HG03175 (cell line): ENCODE results near the gene LRIT3.

Experiments
- ATAC-seq: cut with Tn5 transposase; IDR thresholded peaks from one replicate; pipeline ENCODE4 v1.9.1; 2021; ENCODE audit warnings: mild to moderate bottlenecking, moderate library complexity; ENCODE audit not compliant: unreplicated experiment

LRIT3 gene

DNA sequence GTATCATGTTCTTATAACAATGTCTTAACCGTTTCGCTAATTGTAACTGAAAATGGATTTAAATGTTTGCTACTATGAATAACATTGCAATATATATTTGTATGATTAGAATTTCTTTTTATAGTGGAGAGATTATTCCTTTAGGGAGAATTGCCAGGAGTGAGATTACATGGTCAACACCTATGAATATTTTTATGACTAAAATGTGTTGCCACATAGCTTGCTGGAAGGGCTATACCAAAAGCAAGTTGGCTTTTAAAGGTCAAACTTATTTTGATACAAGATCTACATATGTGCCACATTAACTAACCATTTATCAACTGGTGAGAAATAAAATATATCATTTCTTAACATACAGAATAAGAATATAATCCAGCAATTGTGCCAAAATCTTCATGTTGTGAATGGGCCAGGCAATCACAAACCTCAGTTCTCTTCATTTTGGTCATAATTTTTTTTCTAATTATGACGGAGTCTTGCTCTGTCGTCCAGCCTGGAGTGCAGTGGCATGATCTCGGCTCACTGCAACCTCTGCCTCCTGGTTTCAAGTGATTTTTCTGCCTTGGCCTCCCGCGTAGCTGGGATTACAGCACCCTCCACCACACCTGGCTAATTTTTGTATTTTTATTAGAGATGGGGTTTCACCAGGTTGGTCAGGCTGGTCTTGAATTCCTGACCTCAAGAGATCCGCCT, 54.8 kb downstream of the LRIT3 start:
- no peak for ATAC-seq

DNA sequence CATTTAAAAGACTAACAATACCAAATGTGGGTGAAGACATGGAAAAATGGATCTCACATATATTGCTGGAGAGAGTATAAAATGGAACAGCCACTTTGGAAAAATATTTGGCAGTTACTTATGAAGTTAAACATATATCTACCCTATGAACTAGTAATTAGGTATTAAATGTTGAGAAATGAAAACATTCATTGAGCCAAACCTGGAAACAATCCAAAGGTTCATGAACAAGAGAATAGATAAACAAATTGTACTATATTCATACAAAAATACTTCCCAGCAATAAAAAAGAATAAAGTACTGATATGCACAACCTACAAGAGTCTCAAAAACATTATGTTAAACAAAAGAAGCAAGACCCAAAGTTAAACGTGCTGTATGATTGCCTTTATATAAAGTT, 60.8 kb downstream of the LRIT3 start:
- ATAC-seq, result no peak

DNA sequence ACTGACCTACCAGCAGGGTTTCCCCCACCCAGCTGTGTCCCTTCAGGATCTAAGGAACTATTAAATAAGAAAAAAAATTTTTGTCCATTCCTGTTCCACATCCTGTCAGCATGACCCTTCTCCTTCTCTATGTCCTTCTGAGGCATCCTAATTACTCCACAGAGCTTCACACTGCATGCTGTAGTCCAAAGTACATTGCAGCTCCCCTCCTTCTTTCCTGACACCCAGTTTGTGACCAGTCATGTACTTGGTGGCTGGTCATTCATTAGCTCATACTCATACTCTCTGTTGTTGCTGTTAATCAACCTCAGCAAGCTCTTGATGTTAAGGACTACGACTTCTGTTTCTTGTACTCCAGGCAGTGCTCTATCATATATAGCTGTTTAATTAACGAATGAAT, 62.3 kb downstream of the LRIT3 start:
- ATAC-seq, result no peak

DNA sequence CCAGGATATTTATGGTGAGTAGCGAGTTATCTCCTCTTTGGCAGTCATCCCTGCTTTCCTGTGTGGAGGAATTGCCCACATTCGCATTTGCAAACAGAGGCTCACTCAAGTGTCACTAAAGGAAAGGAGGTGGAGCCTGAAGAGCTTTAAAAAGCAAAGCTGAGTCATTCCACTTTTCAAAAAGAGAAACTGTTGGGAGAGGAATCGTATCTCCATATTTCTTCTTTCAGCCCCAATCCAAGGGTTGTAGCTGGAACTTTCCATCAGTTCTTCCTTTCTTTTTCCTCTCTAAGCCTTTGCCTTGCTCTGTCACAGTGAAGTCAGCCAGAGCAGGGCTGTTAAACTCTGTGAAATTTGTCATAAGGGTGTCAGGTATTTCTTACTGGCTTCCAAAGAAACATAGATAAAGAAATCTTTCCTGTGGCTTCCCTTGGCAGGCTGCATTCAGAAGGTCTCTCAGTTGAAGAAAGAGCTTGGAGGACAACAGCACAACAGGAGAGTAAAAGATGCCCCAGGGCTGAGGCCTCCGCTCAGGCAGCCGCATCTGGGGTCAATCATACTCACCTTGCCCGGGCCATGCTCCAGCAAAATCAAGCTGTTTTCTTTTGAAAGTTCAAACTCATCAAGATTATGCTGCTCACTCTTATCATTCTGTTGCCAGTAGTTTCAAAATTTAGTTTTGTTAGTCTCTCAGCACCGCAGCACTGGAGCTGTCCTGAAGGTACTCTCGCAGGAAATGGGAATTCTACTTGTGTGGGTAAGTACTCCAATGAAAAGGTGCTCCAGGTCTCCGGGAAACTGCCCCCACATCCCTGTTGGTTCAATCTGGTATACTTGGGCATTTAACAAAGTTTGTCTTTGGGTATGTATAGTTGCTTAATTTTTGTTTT, 65.0 kb downstream of the LRIT3 start, which contains the start of gene EGF:
EGF (plus strand) TSS at position 178 of the 890 bp plus-strand sequence; CDS start at position 631, 453 bp downstream.
- no peak for ATAC-seq

DNA sequence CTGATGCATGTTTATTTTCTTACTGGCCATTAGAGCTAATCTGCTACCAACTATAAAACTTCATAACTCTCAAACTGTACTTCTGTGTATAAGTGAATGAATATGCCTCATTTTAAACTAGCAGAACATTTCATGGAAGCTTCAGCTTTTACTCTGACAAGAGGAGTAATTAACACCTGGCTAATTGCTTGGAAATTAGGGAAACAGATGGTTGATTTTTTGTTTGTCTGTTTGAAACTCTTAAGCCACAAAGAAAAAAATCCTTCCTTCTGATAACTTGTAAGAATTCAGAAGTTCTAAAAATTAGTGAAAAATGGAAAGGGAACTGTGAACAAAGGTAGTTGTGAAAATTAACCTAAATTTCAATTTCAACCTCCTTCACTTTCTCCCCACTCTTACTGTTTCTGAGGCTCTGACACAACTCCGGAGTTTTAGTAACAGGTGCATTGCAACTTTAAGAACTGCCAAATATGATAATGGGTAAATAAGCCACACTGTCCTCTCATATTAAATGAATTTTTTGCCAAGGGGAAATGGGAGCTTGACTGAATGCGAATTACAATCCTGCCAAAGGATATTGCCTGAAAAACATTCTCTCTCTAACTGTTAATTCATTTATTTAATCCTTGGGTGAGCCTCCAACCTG, 65.8 kb downstream of the LRIT3 start:
- no peak for ATAC-seq

DNA sequence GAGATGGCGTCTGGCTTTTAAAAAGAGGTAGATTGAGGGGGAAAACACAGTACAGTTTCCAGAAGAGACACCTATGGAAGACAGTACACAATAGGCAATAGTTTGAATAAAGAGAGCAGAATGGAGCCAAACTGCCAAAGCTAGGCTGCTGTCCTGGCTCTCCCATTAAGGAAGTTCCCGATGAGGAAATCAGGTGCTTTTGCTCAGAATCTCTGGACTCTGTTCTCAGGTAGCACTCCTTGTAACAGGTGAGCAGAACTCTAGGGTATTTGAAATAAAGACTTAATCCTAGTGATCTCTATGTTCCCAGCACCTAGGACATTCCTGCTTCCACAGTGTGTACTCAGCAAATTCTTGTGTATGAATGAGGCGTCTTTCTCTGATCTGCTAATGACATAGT, 66.4 kb downstream of the LRIT3 start:
- ATAC-seq, result no peak

DNA sequence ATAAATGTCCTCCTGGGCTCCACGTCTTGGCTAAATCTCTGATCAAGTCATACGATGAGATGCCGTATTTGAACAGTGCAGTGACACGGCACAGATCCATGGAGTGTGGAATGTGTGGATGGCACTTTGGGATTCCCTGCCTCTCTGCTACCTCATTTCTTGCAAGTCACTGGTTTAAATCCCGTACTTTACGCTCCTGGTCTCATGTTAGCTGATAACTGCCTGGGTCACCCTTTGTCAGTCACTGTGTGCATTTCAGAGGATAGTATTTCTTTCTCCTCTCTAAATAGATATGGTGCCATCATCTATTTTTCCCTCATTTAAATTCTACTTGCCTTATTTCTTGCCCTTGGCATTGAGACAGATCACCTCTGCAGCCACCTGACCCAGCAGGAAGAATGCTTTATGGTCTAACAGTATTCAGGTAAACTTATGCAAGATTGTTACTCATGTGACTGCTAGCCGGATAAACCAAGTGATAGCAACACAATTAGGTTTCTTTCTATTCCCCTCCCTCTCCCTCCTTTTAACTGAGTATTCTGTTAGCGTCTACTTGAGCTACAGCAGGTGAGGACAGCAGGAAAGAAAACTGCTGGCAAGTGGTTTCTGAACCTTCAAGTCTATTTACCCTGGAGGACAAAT, 67.6 kb downstream of the LRIT3 start:
- ATAC-seq, result no peak

DNA sequence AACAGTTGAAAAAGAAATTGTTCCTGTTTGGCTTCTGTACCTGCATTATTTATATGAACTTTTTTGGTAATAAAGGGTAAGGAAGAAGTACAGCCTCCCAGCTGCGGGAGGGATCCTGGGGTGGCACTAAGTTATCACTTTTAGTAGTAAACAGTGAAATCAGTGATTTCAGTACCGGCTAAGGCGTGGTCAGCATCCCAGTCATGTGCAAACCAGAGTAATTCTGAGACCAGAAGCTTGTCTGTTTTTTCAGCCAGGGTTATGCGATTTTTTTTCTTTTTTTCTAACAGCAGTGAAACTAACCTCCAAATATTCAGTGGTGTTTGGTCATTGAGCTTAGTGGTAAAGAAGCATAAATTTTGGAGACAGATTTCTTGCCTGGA, 68.1 kb downstream of the LRIT3 start:
- peak; percentile 44 for ATAC-seq

DNA sequence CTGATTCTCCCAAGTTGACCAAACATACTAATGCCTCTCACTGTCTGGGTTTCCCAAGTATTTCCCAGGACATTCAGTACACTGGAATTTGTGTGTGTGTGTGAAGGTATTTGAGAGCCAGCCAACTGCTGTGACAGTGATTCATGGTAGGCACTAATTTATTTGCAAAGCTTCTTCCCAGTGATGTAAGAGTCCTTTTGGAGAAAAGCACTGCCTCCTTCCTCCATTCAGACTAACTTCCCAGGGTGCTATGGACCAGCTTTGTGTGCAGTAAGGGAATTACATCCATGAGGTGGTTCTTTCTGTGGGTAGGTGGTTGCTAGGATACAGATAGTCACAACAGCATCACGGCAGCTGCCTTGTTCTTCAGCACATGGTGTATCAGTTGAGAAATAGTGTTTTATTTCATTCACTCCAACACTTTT, 73.5 kb downstream of the LRIT3 start:
- ATAC-seq, result no peak
